GM20000 (cell line): ENCODE results near the gene ADGRV1.
"Not testable (repeated sequence)": the region's sequence is repeated elsewhere in the genome, so short reads cannot be mapped to it uniquely, and the experiment has no call there.

Source experiments
- DNase-seq: peaks from one replicate; pipeline ENCODE4 v3.0.0; 2012; ENCODE audit warnings: low spot score
- CTCF ChIP-seq: IDR thresholded peaks from 2 replicates; pipeline ENCODE4 v1.5.1; 2012; ENCODE audit warnings: mild to moderate bottlenecking, control low read depth; ENCODE audit errors: extremely low read depth, missing control alignments

The ADGRV1 gene

GRCh38 chr5:90843443-90843842 is 284.8 kb downstream of the ADGRV1 start:
- no peak for TF ChIP-seq CTCF
- no peak for DNase-seq

GRCh38 chr5:90844931-90845330 is 286.3 kb downstream of the ADGRV1 start:
- DNase-seq = no peak
- no peak for TF ChIP-seq CTCF

- no peak for DNase-seq
- TF ChIP-seq CTCF = no peak
Measured at GRCh38 chr5:90845723-90846554, 287.3 kb downstream of the ADGRV1 start.

- DNase-seq = not testable (repeated sequence)
Measured at GRCh38 chr5:90847606-90848005, 289.0 kb downstream of the ADGRV1 start.

GRCh38 chr5:90849939-90850338 is 291.3 kb downstream of the ADGRV1 start:
- TF ChIP-seq CTCF = no peak
- no peak for DNase-seq

- no peak for TF ChIP-seq CTCF
- DNase-seq = no peak
Measured at GRCh38 chr5:90852531-90852930, 293.9 kb downstream of the ADGRV1 start.

GRCh38 chr5:90853750-90854149 is 295.2 kb downstream of the ADGRV1 start:
- no peak for DNase-seq
- no peak for TF ChIP-seq CTCF

- DNase-seq = no peak
- TF ChIP-seq CTCF = no peak
Measured at GRCh38 chr5:90854169-90854568, 295.6 kb downstream of the ADGRV1 start.
